Measurements from ENCODE around the gene TRAF1. TPM values are rescaled to one million over a fixed set of nuclear protein-coding genes. Genes with fewer than 3 reads are reported as not detected.

Gene TRAF1
- total RNA-seq, 4 donors from 2014 or later: 3.3 to 14.0 (median 8.8) TPM

DNA sequence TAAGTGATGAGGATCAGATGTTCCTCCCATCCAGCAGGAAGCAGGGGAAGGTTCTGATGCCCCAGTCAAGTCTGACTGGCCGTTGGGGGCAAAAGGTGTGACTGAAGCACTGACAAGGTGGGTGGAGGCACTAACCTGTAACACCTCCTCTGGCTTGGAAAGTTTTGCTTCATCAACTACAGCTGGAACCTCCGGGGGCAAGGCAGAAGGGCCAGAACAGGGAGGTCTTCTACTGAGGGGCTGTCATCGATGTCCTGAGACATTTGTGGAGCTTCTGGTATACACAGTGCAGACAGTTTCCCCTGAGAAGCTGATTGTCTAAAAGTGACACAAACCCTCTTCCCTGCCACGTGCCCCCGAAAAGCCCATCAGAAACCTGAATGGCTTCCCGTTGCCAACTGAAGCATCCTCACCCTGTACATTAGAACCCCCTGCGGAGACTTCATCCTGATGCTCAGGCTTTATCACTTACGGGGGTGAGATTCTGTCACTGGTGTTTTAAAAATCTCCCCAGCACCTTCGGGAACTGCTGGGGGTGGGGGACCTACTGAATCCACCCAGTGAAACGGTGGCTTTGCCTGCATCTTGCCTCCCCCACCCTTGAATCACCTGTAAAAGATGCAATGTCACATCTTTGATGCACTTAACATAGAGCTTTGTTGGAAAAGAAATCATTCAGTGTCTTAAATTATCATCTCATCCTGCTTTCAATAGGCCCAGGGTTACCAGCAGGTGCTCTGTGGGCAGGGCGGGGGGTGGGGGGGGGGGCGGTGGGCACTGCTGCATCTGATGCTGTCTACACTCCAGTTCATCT, 24.6 kb downstream of the TRAF1 start:
- Histone ChIP-seq H3K27ac (peak overlapping the region in 1 of 4 donors; percentile 69), H3K9me3 (no peaks in the 10 kb centered on the region), H3K4me1 (peaks cover 0 to 14% (median 3%) of the 10 kb centered on the region in 4 donors), H3K27me3 (no peaks in the 10 kb centered on the region), H3K4me3 (no peak overlapping the region), H3K36me3 (peaks cover 0 to 5% (median 0%) of the 10 kb centered on the region in 3 donors)
- no peak for DNase-seq
- no peak for TF ChIP-seq POLR2A (IDR thresholded peaks at IDR 0.05)
- TF ChIP-seq, protein P1, sequence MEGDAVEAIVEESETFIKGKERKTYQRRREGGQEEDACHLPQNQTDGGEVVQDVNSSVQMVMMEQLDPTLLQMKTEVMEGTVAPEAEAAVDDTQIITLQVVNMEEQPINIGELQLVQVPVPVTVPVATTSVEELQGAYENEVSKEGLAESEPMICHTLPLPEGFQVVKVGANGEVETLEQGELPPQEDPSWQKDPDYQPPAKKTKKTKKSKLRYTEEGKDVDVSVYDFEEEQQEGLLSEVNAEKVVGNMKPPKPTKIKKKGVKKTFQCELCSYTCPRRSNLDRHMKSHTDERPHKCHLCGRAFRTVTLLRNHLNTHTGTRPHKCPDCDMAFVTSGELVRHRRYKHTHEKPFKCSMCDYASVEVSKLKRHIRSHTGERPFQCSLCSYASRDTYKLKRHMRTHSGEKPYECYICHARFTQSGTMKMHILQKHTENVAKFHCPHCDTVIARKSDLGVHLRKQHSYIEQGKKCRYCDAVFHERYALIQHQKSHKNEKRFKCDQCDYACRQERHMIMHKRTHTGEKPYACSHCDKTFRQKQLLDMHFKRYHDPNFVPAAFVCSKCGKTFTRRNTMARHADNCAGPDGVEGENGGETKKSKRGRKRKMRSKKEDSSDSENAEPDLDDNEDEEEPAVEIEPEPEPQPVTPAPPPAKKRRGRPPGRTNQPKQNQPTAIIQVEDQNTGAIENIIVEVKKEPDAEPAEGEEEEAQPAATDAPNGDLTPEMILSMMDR (IDR thresholded peaks at IDR 0.05): no peak

DNA sequence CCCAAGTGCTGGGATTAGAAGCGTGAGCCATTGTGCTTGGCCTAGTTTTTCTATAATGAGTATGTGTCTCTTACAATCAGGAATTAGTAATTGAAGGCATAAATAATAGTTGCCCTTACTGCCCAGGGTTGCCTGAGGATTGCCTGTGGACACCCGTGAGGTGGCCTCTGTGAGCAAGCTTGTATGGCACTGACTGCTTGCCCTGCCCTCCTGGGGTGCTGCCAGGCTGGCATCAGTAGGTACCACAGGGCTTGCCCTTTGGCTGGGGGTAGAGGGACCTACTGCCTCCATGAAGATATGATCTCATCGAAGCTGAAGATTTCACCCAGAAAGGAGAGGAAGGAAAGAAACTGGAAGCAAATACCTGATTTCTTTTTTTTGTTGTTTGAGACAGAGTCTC, 25.8 kb downstream of the TRAF1 start:
- no peak for DNase-seq
- H3K4me3 ChIP-seq: no peak overlapping the region
- H3K4me1 ChIP-seq: peaks cover 0 to 17% (median 6%) of the 10 kb centered on the region in 4 donors
- TF ChIP-seq, protein P1 (IDR thresholded peaks at IDR 0.05): no peak
- no peak for TF ChIP-seq POLR2A (IDR thresholded peaks at IDR 0.05)
- no peak overlapping the region for H3K27ac ChIP-seq
- H3K9me3 ChIP-seq: no peaks in the 10 kb centered on the region
- H3K27me3 ChIP-seq: no peaks in the 10 kb centered on the region
- peaks cover 0 to 5% (median 0%) of the 10 kb centered on the region in 3 donors for H3K36me3 ChIP-seq

DNA sequence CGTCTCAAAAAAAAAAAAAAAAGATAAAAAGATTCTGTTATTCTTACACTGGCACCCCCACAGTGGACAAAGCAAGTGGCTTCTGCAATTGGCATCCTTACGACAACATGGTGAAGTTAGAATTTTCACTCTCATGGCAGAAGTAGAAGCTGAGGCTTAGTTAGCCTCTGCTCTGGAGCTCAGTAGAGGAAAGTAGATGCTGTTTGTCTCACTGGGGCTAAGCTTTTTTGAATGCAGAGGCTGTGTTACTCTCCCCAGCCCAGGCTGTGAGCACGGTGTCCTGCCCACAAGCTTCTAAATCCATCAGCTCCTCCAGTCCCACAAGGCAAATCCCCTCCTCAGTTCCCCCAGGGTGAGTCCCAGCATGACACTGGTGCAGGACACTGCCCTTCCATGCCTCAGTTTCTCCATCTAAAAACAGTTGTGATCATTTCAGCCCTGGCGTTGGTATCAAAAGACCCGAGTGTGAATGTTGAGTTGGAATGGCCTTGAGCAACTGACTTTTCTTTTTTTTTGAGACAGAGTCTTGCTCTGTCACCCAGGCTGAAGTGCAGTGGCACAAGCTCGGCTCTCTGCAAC, 27.0 kb downstream of the TRAF1 start:
- Histone ChIP-seq H3K27ac (no peak overlapping the region), H3K36me3 (peaks cover 0 to 5% (median 0%) of the 10 kb centered on the region in 3 donors), H3K4me3 (no peak overlapping the region), H3K27me3 (no peaks in the 10 kb centered on the region), H3K4me1 (peaks cover 0 to 17% (median 6%) of the 10 kb centered on the region in 4 donors), H3K9me3 (no peaks in the 10 kb centered on the region)
- no peak for DNase-seq
- TF ChIP-seq, protein P1 (IDR thresholded peaks at IDR 0.05): no peak
- TF ChIP-seq POLR2A (IDR thresholded peaks at IDR 0.05): no peak

DNA sequence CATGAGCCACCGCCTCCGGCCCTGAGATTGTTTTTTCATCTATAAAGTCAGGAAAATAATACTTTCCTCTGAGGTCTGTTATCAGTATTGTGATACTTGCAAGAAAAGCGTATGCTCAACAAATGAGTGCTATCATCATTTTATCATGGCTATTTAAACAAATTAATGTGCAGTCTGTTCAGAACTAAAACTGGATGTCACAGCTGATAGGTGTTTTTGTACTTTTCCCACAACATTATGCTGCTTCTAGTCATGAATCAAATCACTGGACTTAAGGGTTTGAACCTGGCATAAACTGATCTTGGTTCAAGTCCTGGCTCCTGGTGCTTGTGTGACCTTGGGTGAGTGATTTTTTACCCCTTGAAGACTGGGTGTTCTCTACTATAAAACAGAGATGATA, 28.2 kb downstream of the TRAF1 start:
- Histone ChIP-seq H3K27ac (no peak overlapping the region), H3K27me3 (no peaks in the 10 kb centered on the region), H3K36me3 (no peaks in the 10 kb centered on the region), H3K9me3 (no peaks in the 10 kb centered on the region), H3K4me1 (peaks cover 0 to 15% (median 8%) of the 10 kb centered on the region in 4 donors), H3K4me3 (no peak overlapping the region)
- DNase-seq: no peak
- TF ChIP-seq, protein P1 (IDR thresholded peaks at IDR 0.05): no peak

DNA sequence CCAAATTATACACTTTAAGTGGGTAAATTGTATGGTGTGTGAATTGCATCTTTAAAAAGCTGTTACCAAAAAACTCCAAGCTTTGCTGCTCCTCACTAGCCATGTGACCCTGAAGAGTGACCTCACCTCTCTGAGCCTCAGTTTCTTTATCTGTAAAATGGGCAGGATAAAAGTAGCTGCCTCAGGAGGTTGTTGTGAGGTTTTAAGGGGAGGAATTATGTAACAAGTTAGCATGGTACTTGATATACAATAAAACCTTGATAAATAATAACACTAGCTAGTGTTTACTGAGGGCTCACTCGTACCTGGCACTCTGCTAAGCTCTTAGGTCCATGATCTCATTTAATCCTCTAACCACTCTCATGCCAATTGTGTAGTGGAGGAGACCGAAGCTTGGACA, 30.6 kb downstream of the TRAF1 start:
- Histone ChIP-seq H3K27me3 (no peaks in the 10 kb centered on the region), H3K4me1 (peaks cover 2 to 34% (median 24%) of the 10 kb centered on the region in 4 donors)

More for the DNA sequence above, 30.6 kb downstream of the TRAF1 start:
- TF ChIP-seq, protein P1 (IDR thresholded peaks at IDR 0.05): no peak
- no peak for TF ChIP-seq POLR2A (IDR thresholded peaks at IDR 0.05)
- H3K36me3 ChIP-seq: no peaks in the 10 kb centered on the region
- no peak for DNase-seq
- no peaks in the 10 kb centered on the region for H3K9me3 ChIP-seq
- no peak overlapping the region for H3K4me3 ChIP-seq
- H3K27ac ChIP-seq: no peak overlapping the region

Data from Peyer's patch (tissue), 4 donors.